HCT116 (cell line): ENCODE measurements around the gene TPT1. TPM values are rescaled to one million over a fixed set of nuclear protein-coding genes. Genes with fewer than 3 reads are reported as not detected.
"Not testable (repeated sequence)": the region's sequence is repeated elsewhere in the genome, so short reads cannot be mapped to it uniquely, and the experiment has no call there.

Experiments used
- ATAC-seq: fragments of 200-7000 bp; cut with Tn5 transposase; 2 replicates; pipeline ENCODE4 v1.9.1; 2020; ENCODE audit warnings: mild to moderate bottlenecking, moderate library complexity
- BruUV-seq: library from RNA; stranded (reverse); fragments of 400-500 nt; replicated peaks from 2 replicates; lab custom pipeline; 2021; lab: Mats Ljungman, UMichigan
- CTCF ChIA-PET: fragments of 300-600 bp; sonication (Branson Sonifier 250); formaldehyde crosslinking; loops from one replicate; lab custom pipeline; 2021; ENCODE audit warnings: antibody characterized with exemption; lab: Charles Lee
- POLR2A ChIA-PET: fragments of 300-600, 350-600 bp; sonication (Branson Sonifier 250); formaldehyde crosslinking; loops from one replicate; lab custom pipeline; 2021; ENCODE audit warnings: antibody characterized with exemption; lab: Charles Lee
- RAD21 ChIA-PET, 2 experiments: fragments of 300-600 bp; sonication (Branson Sonifier 250); formaldehyde crosslinking; loops; one replicate each; lab custom pipeline; 2023; ENCODE audit warnings: low total read pairs in 2 of 2; ENCODE audit not compliant: uncharacterized antibody in 2 of 2, unreplicated experiment in 2 of 2, low non-redundant PET in 1 of 2; lab: Charles Lee
- DNase-seq: peaks from one replicate; pipeline ENCODE4 v3.0.0-alpha.2; 2010; ENCODE audit warnings: low read depth, low spot score
- H2AFZ ChIP-seq: fragments of 200-600 bp; shearing (Covaris generic), sonication (generic); 2 replicates; pipeline ENCODE4 v1.6.1; 2017; ENCODE audit warnings: low read depth, mixed run types, mixed read lengths, antibody characterized with exemption, low read length; ENCODE audit not compliant: poor library complexity, severe bottlenecking
- H3K27ac ChIP-seq: 2 replicates; pipeline ENCODE4 v1.5.1; 2012; ENCODE audit warnings: low read depth, low read length
- H3K27me3 ChIP-seq: fragments of 200-600 bp; sonication (generic); 2 replicates; pipeline ENCODE4 v1.6.1; 2016; ENCODE audit warnings: mixed run types, low read length, mixed read lengths; ENCODE audit not compliant: insufficient read depth
- H3K36me3 ChIP-seq, 2 experiments: fragments of 200-500 bp in 1 of 2; fragments of 200-600 bp in 1 of 2; sonication (Bioruptor generic) in 1 of 2; sonication (generic) in 1 of 2; 2 replicates each; pipeline versions ENCODE4 v1.5.1 to v1.6.1; 2014 to 2016; ENCODE audit warnings: low read length in 2 of 2, inconsistent platforms in 1 of 2, mixed read lengths in 1 of 2, mixed run types in 1 of 2; ENCODE audit not compliant: insufficient read depth in 2 of 2, control insufficient read depth in 1 of 2
- H3K4me1 ChIP-seq, 2 experiments: fragments of 200-600 bp in 1 of 2; sonication (generic) in 1 of 2; 2 replicates each; pipeline versions ENCODE4 v1.5.1 to v1.6.1; 2012 to 2017; ENCODE audit warnings: low read length in 2 of 2, inconsistent platforms in 1 of 2, mild to moderate bottlenecking in 1 of 2, mixed read lengths in 1 of 2, mixed run types in 1 of 2, moderate library complexity in 1 of 2; ENCODE audit not compliant: insufficient read depth in 2 of 2, control insufficient read depth in 1 of 2
- H3K4me2 ChIP-seq: fragments of 200-600 bp; sonication (generic); 2 replicates; pipeline ENCODE4 v1.6.1; 2017; ENCODE audit warnings: mixed run types, low read length, mixed read lengths
- H3K4me3 ChIP-seq, 2 experiments: fragments of 200-600 bp in 1 of 2; sonication (generic) in 1 of 2; replicated peaks in 1 of 2; 2 replicates each; pipeline ENCODE4 v1.5.1; 2011 to 2016; ENCODE audit warnings: low read length in 2 of 2, control low read depth in 1 of 2, low read depth in 1 of 2, mild to moderate bottlenecking in 1 of 2, mixed read lengths in 1 of 2, mixed run types in 1 of 2
- H3K79me2 ChIP-seq: fragments of 200-600 bp; sonication (generic); 2 replicates; pipeline ENCODE4 v1.6.1; 2017; ENCODE audit warnings: mild to moderate bottlenecking, mixed run types, low read length, moderate library complexity, mixed read lengths; ENCODE audit not compliant: insufficient read depth
- H3K9ac ChIP-seq: fragments of 200-600 bp; sonication (generic); 2 replicates; pipeline ENCODE4 v1.6.1; 2016; ENCODE audit warnings: low read length, mixed read lengths
- H3K9me2 ChIP-seq: fragments of 200-600 bp; sonication (generic), shearing (Covaris generic); 2 replicates; pipeline ENCODE4 v1.6.1; 2017; ENCODE audit warnings: mixed run types, mild to moderate bottlenecking, moderate library complexity; ENCODE audit not compliant: insufficient read depth
- H3K9me3 ChIP-seq, 2 experiments: fragments of 200-500 bp in 1 of 2; fragments of 200-600 bp in 1 of 2; sonication (Bioruptor generic) in 1 of 2; sonication (generic) in 1 of 2; 2 replicates each; pipeline ENCODE4 v1.6.1; 2014 to 2017; ENCODE audit warnings: low read length in 2 of 2, mixed read lengths in 2 of 2, inconsistent platforms in 1 of 2, low read depth in 1 of 2, mild to moderate bottlenecking in 1 of 2, mixed run types in 1 of 2, moderate library complexity in 1 of 2; ENCODE audit not compliant: control insufficient read depth in 1 of 2, insufficient read depth in 1 of 2
- H4K20me1 ChIP-seq: fragments of 200-600 bp; sonication (generic), shearing (Covaris generic); 2 replicates; pipeline ENCODE4 v1.6.1; 2017; ENCODE audit warnings: mixed run types, mild to moderate bottlenecking, moderate library complexity; ENCODE audit not compliant: insufficient read depth
- EZH2phosphoT487 ChIP-seq: fragments of 200-600 bp; IDR thresholded peaks from 2 replicates; pipeline ENCODE4 v1.6.1; 2018; ENCODE audit warnings: antibody characterized with exemption, borderline replicate concordance
- FOSL1 ChIP-seq: IDR thresholded peaks from 2 replicates; pipeline ENCODE4 v1.6.1; 2012; ENCODE audit warnings: low read depth
- JUND ChIP-seq: IDR thresholded peaks from 2 replicates; pipeline ENCODE4 v1.6.1; 2012
- POLR2A ChIP-seq: IDR thresholded peaks from 2 replicates; pipeline ENCODE4 v1.7.0; 2011; ENCODE audit warnings: borderline replicate concordance; ENCODE audit not compliant: insufficient read depth, insufficient read length; ENCODE audit errors: extremely low read depth
- SRF ChIP-seq: IDR thresholded peaks from 2 replicates; pipeline ENCODE4 v1.6.1; 2012; ENCODE audit warnings: low read depth
- YY1 ChIP-seq: IDR thresholded peaks from 2 replicates; pipeline ENCODE4 v1.6.1; 2011; ENCODE audit warnings: low read length, low read depth, moderate library complexity, mild to moderate bottlenecking; ENCODE audit not compliant: insufficient replicate concordance; ENCODE audit errors: extremely low read depth
- intact Hi-C: fragments of 100-400 bp; cut with micrococcal nuclease; formaldehyde crosslinking; loops from 2 replicates; pipeline ENCODE4 v1.10.0; 2022
- total RNA-seq: library from RNA; stranded (reverse); gene quantifications from one replicate; pipeline ENCODE4 v1.2.1, GENCODE V29; 2021; ENCODE audit not compliant: unreplicated experiment

TPT1 gene
- total RNA-seq, 1 experiment from 2014 or later: 2,859 TPM

DNA sequence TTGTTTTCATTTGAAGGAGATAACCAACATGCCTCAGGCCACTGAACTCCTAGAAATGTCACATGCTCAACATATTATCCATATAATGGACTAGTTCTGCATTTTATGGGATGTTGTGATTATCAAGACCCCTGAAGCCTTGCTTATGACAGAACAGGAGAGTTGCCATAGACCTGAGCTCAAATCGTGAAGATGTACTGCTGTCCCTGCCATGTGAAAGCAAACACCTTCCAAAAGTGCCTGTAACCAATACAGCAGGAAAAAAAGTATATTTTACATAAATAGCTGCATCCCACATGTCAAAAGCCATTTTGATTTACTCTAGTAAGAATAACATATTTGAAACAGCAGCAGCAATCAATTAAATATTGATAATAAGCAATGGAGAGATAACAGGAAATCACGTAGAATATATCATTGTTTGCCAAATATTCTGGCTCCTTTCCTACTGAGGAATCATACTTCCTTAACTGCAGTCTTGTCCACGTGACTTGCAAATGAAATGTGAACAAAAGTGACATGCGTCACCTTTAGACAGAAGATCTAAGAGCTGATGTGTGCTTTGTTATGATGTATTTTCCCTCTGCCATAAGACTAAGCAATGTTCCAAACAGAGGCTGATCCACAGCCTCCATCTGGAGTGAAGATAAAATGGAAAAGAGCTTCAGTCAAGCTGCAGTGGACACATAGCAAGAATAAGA lies 43.6 kb upstream of the TPT1 start:
- ChIA-PET POLR2A (no interaction called here), CTCF (no interaction called here), RAD21 (no interaction called here)
- Histone ChIP-seq H3K9me2 (no peaks in the 10 kb centered on the region), H3K4me2 (no peak overlapping the region), H3K27me3 (no peaks in the 10 kb centered on the region), H3K4me3 (no peak overlapping the region), H3K27ac (no peak overlapping the region), H3K9ac (no peak overlapping the region), H3K9me3 (no peaks in the 10 kb centered on the region), H4K20me1 (no peaks in the 10 kb centered on the region), H3K79me2 (no peaks in the 10 kb centered on the region), H3K4me1 (no peaks in the 10 kb centered on the region), H2AFZ (no peak overlapping the region), H3K36me3 (0 out of 4 replicates have a peak, but pooled peaks cover 0 to 5% of the 10 kb centered on the region in 2 experiments)
- intact Hi-C loops: no loop called here
- ATAC-seq (no peak), DNase-seq (no peak)
- BruUV-seq: no TSS peak
- TF ChIP-seq YY1: no peak
- TF ChIP-seq JUND: no peak
- TF ChIP-seq EZH2phosphoT487: no peak
- no peak for TF ChIP-seq FOSL1
- no peak for TF ChIP-seq SRF
- no peak for TF ChIP-seq POLR2A

DNA sequence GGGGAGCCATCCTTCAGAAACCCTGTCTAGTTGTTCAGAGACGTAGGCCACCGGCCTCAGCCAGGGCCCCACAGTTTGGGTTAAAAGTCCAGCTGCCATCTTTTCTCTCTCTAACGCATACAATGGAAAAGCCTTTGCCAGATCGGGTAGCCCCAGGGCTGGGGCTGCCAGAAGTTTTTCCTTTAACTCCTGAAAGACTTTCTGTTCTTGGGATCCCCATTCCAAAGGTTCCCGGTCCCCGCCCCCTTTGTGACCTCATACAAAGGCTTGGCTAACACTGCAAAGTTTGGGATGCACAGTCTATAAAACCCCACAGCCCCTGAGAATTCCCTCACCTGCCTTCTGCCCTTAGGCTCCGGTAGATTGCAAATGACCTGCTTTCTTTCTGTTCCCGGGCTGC lies 41.8 kb upstream of the TPT1 start:
- H4K20me1 ChIP-seq, POLR2A ChIA-PET, H3K36me3 ChIP-seq, CTCF ChIA-PET, H3K27me3 ChIP-seq, H3K27ac ChIP-seq, intact Hi-C loops, H2AFZ ChIP-seq, H3K79me2 ChIP-seq, H3K4me1 ChIP-seq, BruUV-seq, H3K4me2 ChIP-seq, H3K9me2 ChIP-seq, H3K9me3 ChIP-seq, H3K4me3 ChIP-seq, ATAC-seq, RAD21 ChIA-PET, DNase-seq, H3K9ac ChIP-seq: not testable (repeated sequence)
